ENCODE results near the gene TNS3. TPM values are rescaled to one million over a fixed set of nuclear protein-coding genes. Genes with fewer than 3 reads are reported as not detected.

Gene TNS3
- total and polyA plus RNA-seq, 10 of the 15 experiments (the other 5 are each of a cell fraction or from before 2014, with no cell fraction given): 0.27 to 2.7 (median 0.79) TPM

DNA sequence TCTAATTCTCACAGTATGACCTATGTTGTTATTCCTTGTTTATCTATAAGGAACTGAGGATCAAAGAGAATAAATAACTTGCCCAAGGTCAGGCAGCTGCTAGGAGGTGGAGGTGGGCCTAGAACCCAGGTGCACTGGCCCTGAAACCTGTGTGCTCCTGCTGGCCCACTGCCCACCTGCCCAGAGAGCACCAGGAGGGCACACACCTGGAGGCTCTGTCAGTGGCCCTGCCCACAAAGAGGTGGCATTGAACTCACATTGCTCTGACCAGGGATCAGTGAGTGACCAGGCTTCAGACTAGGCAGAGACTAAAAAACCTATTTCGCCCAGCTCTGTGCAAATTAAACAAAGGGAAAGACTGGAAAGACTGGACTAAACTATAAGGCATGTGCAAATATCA lies 210.6 kb downstream of the TNS3 start:
- H2AFZ ChIP-seq (ENCODE audit: control insufficient read depth, low read depth, low read length): no peak overlapping the region
- DNase-seq (ENCODE audit: low read depth, low spot score) (no peak), ATAC-seq (no peak), FAIRE-seq (no peak)
- H4K20me1 ChIP-seq (ENCODE audit: control insufficient read depth, insufficient read depth): no peaks in the 10 kb centered on the region
- no peak overlapping the region for H3K27ac ChIP-seq (ENCODE audit: control insufficient read depth, insufficient read depth)
- TF ChIP-seq WRNIP1 (IDR thresholded peaks at IDR 0.05; ENCODE audit: borderline replicate concordance, low read depth, low read length) (no peak), KDM1A (IDR thresholded peaks at IDR 0.05; ENCODE audit: borderline replicate concordance) (no peak), NFXL1 (IDR thresholded peaks at IDR 0.05; ENCODE audit: borderline replicate concordance) (no peak), IKZF2 (IDR thresholded peaks at IDR 0.05) (no peak), RFX5 (IDR thresholded peaks at IDR 0.05; ENCODE audit: low read depth, low read length) (no peak), FOXK2 (IDR thresholded peaks at IDR 0.05) (no peak), IRF4 (IDR thresholded peaks at IDR 0.05; ENCODE audit: low read depth, low read length) (no peak), LARP7 (IDR thresholded peaks at IDR 0.05) (no peak)
- TF ChIP-seq, protein P1, sequence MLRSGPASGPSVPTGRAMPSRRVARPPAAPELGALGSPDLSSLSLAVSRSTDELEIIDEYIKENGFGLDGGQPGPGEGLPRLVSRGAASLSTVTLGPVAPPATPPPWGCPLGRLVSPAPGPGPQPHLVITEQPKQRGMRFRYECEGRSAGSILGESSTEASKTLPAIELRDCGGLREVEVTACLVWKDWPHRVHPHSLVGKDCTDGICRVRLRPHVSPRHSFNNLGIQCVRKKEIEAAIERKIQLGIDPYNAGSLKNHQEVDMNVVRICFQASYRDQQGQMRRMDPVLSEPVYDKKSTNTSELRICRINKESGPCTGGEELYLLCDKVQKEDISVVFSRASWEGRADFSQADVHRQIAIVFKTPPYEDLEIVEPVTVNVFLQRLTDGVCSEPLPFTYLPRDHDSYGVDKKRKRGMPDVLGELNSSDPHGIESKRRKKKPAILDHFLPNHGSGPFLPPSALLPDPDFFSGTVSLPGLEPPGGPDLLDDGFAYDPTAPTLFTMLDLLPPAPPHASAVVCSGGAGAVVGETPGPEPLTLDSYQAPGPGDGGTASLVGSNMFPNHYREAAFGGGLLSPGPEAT (IDR thresholded peaks at IDR 0.05; ENCODE audit: low read depth): no peak
- TF ChIP-seq, protein P2, sequence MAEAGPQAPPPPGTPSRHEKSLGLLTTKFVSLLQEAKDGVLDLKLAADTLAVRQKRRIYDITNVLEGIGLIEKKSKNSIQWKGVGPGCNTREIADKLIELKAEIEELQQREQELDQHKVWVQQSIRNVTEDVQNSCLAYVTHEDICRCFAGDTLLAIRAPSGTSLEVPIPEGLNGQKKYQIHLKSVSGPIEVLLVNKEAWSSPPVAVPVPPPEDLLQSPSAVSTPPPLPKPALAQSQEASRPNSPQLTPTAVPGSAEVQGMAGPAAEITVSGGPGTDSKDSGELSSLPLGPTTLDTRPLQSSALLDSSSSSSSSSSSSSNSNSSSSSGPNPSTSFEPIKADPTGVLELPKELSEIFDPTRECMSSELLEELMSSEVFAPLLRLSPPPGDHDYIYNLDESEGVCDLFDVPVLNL (IDR thresholded peaks at IDR 0.05; ENCODE audit: low read depth, low read length): no peak
- RAD21 ChIA-PET (ENCODE audit: unreplicated experiment): no interaction called here
- SMC1A ChIA-PET (ENCODE audit: uncharacterized antibody, unreplicated experiment): no interaction called here
- no peaks in the 10 kb centered on the region for H3K36me3 ChIP-seq (ENCODE audit: control insufficient read depth in 2 of 2, insufficient read depth in 2 of 2, low read length in 1 of 2)
- H3K79me2 ChIP-seq (ENCODE audit: control insufficient read depth, insufficient read depth, low read length): no peaks in the 10 kb centered on the region
- no peaks in the 10 kb centered on the region for H3K9me3 ChIP-seq (replicated peaks; ENCODE audit: control insufficient read depth, insufficient read depth, low read length)
- H3K4me1 ChIP-seq (ENCODE audit: control insufficient read depth, insufficient read depth, low read length): no peaks in the 10 kb centered on the region
- POLR2A ChIA-PET: no interaction called here
- in situ Hi-C loops (cut with MboI): no loop called here
- no TSS peak for BruUV-seq (replicated peaks)
- no peak overlapping the region for H3K9ac ChIP-seq (ENCODE audit: control insufficient read depth, insufficient read depth, low read length)
- 11% methylated on average over 1 of the region's 1 CpG for WGBS (ENCODE audit: insufficient coverage, insufficient replicate concordance, low lambda C conversion rate, missing lambda C conversion rate)
- intact Hi-C loops (cut with micrococcal nuclease; ENCODE audit: unreplicated experiment): no loop called here
- CTCF ChIA-PET: no interaction called here
- H3K4me3 ChIP-seq: no peak overlapping the region
- no peaks in the 10 kb centered on the region for H3K27me3 ChIP-seq (replicated peaks in 1 of 2; ENCODE audit: control insufficient read depth in 2 of 2, insufficient read depth in 2 of 2, low read length in 1 of 2)
- H3K4me2 ChIP-seq (ENCODE audit: control insufficient read depth, insufficient read depth): no peak overlapping the region

All from GM12878 (cell line).